ENCODE measurements around the gene SERPINA5. TPM values are rescaled to one million over a fixed set of nuclear protein-coding genes. Genes with fewer than 3 reads are reported as not detected.

SERPINA5 gene
- total and polyA plus RNA-seq, 2 donors (not counting 1 experiment from before 2014, with no cell fraction given), result not detected

DNA sequence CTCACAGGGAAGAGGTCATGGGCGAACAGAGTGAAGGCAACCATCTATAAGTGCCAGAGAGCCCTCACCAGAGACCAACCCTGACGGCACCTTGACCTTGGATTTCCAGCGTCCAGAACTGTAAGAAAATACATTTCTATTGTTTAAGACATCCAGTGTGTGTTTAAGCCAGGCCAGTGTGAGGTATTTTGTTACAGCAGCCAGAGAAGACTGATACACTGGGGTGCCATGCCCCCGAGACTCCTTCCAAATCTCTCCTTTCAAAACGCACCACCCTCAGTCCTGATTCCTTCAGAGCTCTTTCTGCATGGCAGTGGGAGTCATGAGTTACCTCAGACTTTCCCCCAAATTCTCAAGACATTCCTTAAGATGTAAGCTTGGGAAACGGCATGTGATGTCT is 2.5 kb upstream of the SERPINA5 start:
- intact Hi-C loops (cut with micrococcal nuclease), result no loop called here
- Histone ChIP-seq H3K9ac (ENCODE audit: low read length) (no peak overlapping the region), H3K79me2 (ENCODE audit: control insufficient read depth, insufficient read depth, low read length) (no peaks in the 10 kb centered on the region), H3K36me3 (replicated peaks in 1 of 2; ENCODE audit: control extremely low read depth in 1 of 2, control insufficient read depth in 1 of 2, extremely low read depth in 1 of 2, insufficient read depth in 2 of 2, low read length in 1 of 2) (no peaks in the 10 kb centered on the region), H3K4me1 (ENCODE audit: control insufficient read depth in 2 of 2, insufficient read depth in 2 of 2, low read length in 2 of 2) (no peaks in the 10 kb centered on the region), H3K4me3 (ENCODE audit: control extremely low read depth in 1 of 5, extremely low read depth in 1 of 5, insufficient read depth in 1 of 5, low read depth in 2 of 5, low read length in 4 of 5) (no peak overlapping the region), H3K4me2 (replicated peaks; ENCODE audit: low read depth, low read length, poor library complexity, severe bottlenecking) (no peak overlapping the region), H4K20me1 (ENCODE audit: control insufficient read depth, insufficient read depth, low read length, poor library complexity, severe bottlenecking) (no peaks in the 10 kb centered on the region), H3K9me3 (ENCODE audit: control extremely low read depth in 1 of 3, control insufficient read depth in 2 of 3, insufficient read depth in 1 of 3, low read length in 2 of 3) (peaks cover 0 to 8% (median 0%) of the 10 kb centered on the region in 3 donors), H3K27ac (ENCODE audit: low read length in 2 of 2) (no peak overlapping the region), H3K27me3 (replicated peaks in 1 of 4; ENCODE audit: control extremely low read depth in 1 of 4, control insufficient read depth in 3 of 4, insufficient read depth in 4 of 4, low read length in 3 of 4) (no peaks in the 10 kb centered on the region), H2AFZ (ENCODE audit: insufficient read depth, low read depth, low read length, poor library complexity, severe bottlenecking) (no peak overlapping the region)
- no peaks in the 10 kb centered on the region for H3K9me3 Mint-ChIP-seq (ENCODE audit: insufficient read depth)
- H3K27ac Mint-ChIP-seq, result no peak overlapping the region
- ATAC-seq (ENCODE audit: low read depth) (no peak), DNase-seq (no peak)
- TF ChIP-seq CTCF (IDR thresholded peaks at IDR 0.05), result no peak
- no peak for TF ChIP-seq EZH2 (IDR thresholded peaks at IDR 0.05; ENCODE audit: borderline replicate concordance, insufficient read depth, low read depth, low read length, poor library complexity, severe bottlenecking)
- POLR2A ChIA-PET, result no interaction called here
- H3K4me1 Mint-ChIP-seq, result no peaks in the 10 kb centered on the region
- H3K4me3 Mint-ChIP-seq, result no peak overlapping the region
- CTCF ChIA-PET, result no interaction called here
- H3K27me3 Mint-ChIP-seq, result peaks cover 3% of the 10 kb centered on the region
- WGBS (ENCODE audit: insufficient coverage), result 79% methylated on average over 3 of the region's 6 CpGs

DNA sequence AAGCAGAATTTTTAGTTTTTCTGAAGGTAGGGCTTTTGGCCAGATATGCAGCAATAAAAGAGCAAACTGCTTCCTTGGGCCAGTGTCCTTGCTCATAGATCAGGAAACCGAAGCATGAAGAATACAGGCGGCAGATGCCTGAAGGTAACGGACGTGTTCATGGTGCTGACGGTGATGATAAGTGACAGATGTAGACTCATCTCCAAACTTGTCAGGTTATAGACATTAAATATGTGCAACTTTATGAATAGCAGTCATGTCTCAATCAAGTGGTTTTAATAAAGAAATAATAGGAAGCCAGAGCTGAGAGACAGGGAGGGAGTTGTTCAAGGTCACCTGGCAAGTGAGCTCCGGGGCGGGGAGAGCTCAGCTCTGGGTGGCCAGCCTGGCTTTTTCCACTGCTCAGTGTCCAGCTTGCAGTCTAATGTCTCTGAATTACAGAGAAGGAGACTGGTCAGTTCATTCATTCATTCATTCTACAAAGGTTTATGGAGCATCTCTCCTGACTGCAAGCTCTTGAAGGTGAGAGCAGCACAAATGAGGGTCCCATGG is 1.0 kb downstream of the SERPINA5 start:
- ChIA-PET POLR2A (no interaction called here), CTCF (no interaction called here)
- intact Hi-C loops (cut with micrococcal nuclease), result no loop called here
- H2AFZ ChIP-seq (ENCODE audit: insufficient read depth, low read depth, low read length, poor library complexity, severe bottlenecking), result no peak overlapping the region
- H3K4me3 Mint-ChIP-seq, result no peak overlapping the region
- peaks cover 3% of the 10 kb centered on the region for H3K27me3 Mint-ChIP-seq
- H3K4me1 Mint-ChIP-seq, result no peaks in the 10 kb centered on the region
- no peaks in the 10 kb centered on the region for H3K4me1 ChIP-seq (ENCODE audit: control insufficient read depth in 2 of 2, insufficient read depth in 2 of 2, low read length in 2 of 2)
- H3K9me3 ChIP-seq (ENCODE audit: control extremely low read depth in 1 of 3, control insufficient read depth in 2 of 3, insufficient read depth in 1 of 3, low read length in 2 of 3), result peaks cover 0 to 4% (median 0%) of the 10 kb centered on the region in 3 donors
- H3K27ac Mint-ChIP-seq, result no peak overlapping the region
- H3K4me3 ChIP-seq (ENCODE audit: control extremely low read depth in 1 of 5, extremely low read depth in 1 of 5, insufficient read depth in 1 of 5, low read depth in 2 of 5, low read length in 4 of 5), result no peak overlapping the region
- 96% methylated on average over 6 of the region's 7 CpGs for WGBS (ENCODE audit: insufficient coverage)
- no peaks in the 10 kb centered on the region for H3K36me3 ChIP-seq (replicated peaks in 1 of 2; ENCODE audit: control extremely low read depth in 1 of 2, control insufficient read depth in 1 of 2, extremely low read depth in 1 of 2, insufficient read depth in 2 of 2, low read length in 1 of 2)
- H3K4me2 ChIP-seq (replicated peaks; ENCODE audit: low read depth, low read length, poor library complexity, severe bottlenecking), result no peak overlapping the region
- DNase-seq (no peak), ATAC-seq (ENCODE audit: low read depth) (no peak)
- H3K9ac ChIP-seq (ENCODE audit: low read length), result no peak overlapping the region
- H3K9me3 Mint-ChIP-seq (ENCODE audit: insufficient read depth), result no peaks in the 10 kb centered on the region
- no peaks in the 10 kb centered on the region for H3K79me2 ChIP-seq (ENCODE audit: control insufficient read depth, insufficient read depth, low read length)
- TF ChIP-seq CTCF (IDR thresholded peaks at IDR 0.05) (no peak), EZH2 (IDR thresholded peaks at IDR 0.05; ENCODE audit: borderline replicate concordance, insufficient read depth, low read depth, low read length, poor library complexity, severe bottlenecking) (no peak)
- H3K27me3 ChIP-seq (replicated peaks in 1 of 4; ENCODE audit: control extremely low read depth in 1 of 4, control insufficient read depth in 3 of 4, insufficient read depth in 4 of 4, low read length in 3 of 4), result no peaks in the 10 kb centered on the region
- no peak overlapping the region for H3K27ac ChIP-seq (ENCODE audit: low read length in 2 of 2)
- no peaks in the 10 kb centered on the region for H4K20me1 ChIP-seq (ENCODE audit: control insufficient read depth, insufficient read depth, low read length, poor library complexity, severe bottlenecking)
